Left lobe of liver (tissue), 2 donors: ENCODE measurements around the gene CATSPERD. TPM values are rescaled to one million over a fixed set of nuclear protein-coding genes. Genes with fewer than 3 reads are reported as not detected.

ENCODE experiments used
- ATAC-seq: fragments of 200-7000 bp; cut with Tn5 transposase; one replicate; pipeline ENCODE4 v1.9.1; 2020; ENCODE audit warnings: mild to moderate bottlenecking, moderate library complexity
- DNase-seq: peaks from one replicate; pipeline ENCODE4 v3.0.0-alpha.2; 2020; ENCODE audit warnings: low spot score
- total RNA-seq: library from RNA; stranded (reverse); gene quantifications from one replicate; pipeline ENCODE4 v1.2.1, GENCODE V29; 2021
- donor health status: DM: no; HTN: no; CAD: no; lungs with moderate emphysema.
- donor health status: DM: no; HTN: yes; CAD: no.

CATSPERD gene
- total RNA-seq, 1 donor from 2014 or later: not detected

DNA sequence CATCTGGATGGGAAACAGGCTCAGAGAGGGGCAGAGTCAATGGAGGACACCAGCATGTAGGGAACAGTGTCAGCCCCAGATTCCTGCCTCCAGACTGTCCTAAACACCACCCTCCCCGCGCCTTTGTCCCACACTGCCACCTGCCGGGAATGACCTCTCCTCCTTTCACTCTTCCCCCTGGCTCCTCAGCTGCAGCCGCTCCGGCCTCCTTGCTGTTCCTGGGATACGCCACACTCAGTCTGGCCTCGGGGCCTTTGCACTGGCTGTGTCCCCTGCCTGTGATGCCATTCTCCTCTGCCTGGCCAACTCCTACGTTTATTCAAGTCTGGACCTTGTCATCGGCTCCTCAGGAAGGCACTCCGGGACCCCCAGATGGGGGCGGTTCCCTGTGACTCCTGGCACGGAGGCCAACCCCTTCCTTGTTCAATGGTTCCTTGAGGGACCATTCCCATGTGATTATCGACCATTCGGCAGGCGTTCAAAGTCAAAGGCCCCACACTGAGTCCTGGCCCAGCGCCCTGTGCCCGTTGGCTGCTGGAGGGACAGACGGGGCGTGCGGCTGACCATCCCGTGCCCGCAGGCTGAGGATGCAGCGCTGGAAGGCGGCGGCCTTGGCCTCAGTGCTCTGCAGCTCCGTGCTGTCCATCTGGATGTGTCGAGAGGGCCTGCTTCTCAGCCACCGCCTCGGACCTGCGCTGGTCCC lies 103.3 kb downstream of the CATSPERD start:
- DNase-seq (no peak), ATAC-seq (peak; percentile 37)

DNA sequence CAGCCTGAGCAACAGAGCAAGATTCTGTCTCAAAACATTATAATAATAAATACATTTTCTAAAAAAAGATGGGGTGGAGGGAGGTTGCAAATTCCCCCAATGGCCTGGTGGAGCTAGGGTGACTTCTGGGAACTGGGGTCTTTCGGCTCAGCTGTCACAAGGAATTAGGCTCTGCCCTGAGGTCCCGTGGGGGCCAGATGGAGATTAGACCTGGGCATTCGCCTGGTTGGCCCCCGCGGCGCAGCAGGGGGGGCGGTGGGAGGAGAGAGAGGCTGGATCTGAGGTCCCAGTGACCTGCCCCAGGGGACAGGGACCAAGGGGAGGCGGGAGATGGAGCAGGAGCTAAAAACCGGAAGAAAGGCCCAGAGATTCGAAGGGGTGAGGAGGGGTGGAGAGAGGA lies 104.3 kb downstream of the CATSPERD start:
- ATAC-seq (no peak), DNase-seq (no peak)

DNA sequence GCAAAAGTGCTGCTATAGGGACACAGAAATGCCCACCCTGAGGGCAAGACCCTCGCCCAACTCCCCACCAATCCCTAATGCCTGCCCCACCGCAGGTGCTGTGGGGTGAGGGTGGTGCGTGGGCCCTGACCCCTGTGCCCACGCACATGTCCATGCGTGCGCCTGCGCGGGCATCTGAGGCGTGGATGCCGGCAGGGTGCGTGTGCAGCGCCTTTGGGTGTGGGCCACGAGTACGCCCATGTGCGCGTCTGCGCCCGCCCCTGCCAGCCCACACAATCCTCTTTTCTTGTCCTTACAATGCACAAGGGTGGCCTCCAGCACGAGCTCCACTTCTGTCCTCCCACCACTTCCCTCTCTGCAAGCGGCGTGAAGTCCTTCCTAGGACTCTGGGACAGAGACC lies 104.7 kb downstream of the CATSPERD start:
- ATAC-seq (no peak), DNase-seq (no peak)

DNA sequence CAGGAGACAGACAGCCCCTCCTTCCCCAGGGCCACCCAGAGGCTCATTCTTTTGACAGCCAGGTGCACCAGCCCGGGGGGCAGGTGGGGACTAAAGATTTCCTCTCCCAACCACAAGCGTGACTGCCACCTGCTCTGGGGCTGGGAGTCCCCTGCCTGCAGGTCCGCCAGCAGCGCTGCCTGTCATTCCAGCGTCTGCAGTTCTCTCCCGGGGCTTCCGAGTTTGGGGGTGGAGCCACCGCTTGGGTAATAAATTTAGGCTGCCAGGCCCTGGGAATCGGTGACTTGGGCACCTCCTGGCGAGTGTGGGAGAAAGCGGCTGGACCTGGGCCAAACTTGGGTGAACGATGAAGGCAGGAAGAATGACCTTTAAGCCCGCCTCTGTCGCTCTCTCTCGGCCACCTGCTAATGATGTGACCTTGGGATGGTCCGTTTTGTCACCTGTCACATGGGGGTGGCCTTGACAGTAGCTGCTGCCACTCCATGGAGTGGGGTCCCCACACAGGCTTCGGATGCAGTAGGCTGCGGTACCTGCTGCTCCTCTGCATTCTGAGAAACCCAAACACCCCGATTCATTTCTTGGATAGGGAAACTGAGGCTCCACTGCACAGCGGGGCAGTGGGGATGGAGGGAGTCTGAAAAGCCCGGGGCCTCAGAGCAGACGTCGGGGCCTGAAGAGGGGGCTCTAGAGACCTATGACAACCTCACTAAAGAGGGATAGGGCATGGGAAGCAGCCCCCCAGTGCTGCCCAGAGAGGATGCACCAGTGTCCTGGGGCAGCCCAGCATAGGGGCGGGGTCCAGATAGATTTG lies 106.3 kb downstream of the CATSPERD start:
- DNase-seq: peak; percentile 94
- ATAC-seq: peak; percentile 52

DNA sequence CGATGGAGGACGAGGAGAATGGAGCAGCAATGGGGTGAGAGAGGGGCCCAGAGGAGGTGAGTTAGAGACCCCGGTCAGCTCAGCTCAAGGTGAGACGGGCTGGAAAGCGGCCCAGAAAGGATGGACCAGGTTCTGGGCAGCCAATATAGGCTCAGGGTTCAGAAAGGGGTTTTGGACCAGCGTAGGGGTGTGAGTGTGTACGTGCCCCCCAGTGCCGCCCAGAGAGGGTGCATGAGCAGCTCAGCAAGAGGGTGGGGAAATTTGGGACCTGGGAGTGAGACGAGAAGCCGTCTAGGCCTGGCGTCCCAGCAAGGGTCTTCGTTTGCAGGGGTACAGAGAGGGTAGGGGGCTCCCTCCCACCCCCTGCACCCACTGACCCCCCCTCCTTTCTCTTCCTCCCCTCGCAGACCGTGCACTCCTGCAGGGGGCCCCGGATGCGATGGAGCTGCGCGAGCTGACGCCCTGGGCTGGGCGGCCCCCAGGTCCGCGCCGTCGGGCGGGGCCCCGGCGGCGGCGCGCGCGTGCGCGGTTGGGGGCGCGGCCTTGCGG lies 107.0 kb downstream of the CATSPERD start:
- ATAC-seq (no peak), DNase-seq (no peak)

DNA sequence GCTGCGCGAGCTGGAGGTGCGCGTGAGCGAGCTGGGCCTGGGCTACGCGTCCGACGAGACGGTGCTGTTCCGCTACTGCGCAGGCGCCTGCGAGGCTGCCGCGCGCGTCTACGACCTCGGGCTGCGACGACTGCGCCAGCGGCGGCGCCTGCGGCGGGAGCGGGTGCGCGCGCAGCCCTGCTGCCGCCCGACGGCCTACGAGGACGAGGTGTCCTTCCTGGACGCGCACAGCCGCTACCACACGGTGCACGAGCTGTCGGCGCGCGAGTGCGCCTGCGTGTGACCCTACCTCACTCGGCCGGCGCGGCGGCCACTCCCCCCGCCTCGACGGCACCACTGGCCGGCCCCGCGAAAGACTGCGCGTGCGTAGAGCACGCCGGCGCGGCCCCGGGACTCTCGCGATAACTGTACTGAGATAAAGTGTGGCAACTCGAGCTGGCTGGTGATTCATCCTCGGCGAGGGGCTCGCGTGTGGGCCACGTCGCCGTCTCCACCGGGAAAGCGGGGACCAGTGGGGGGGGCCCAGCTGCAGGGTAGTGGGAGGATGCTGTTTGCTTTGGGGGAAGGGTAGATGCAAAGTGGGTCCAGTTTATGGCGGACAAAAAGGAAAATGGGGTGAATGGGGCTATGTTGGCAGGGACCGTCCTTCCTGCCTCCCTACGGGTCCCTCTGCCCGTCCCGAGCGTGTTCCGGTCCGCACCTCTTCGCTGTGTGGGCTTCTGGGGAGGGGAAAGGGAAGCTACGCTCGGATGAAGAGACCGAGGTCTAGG lies 107.6 kb downstream of the CATSPERD start:
- ATAC-seq: peak; percentile 73
- DNase-seq: peak; percentile 96

Other genes starting within 250 kb of the CATSPERD start
- not detected for gene TINCR, start 152.7 kb upstream of the CATSPERD start, total RNA-seq
- 49.4 TPM for gene SAFB2, start 97.9 kb upstream of the CATSPERD start, total RNA-seq
- 48.6 TPM for gene SAFB, start 97.6 kb upstream of the CATSPERD start, total RNA-seq
- 38.4 TPM for gene MICOS13, start 40.1 kb upstream of the CATSPERD start, total RNA-seq
- 4.1 TPM for gene HSD11B1L, start 39.6 kb upstream of the CATSPERD start, total RNA-seq
- gene RPL36, start 30.3 kb upstream of the CATSPERD start, total RNA-seq: 241 TPM
- 68.7 TPM for gene LONP1, start 491 bp upstream of the CATSPERD start, total RNA-seq
- 3.0 TPM for gene PRR22, start 64.1 kb downstream of the CATSPERD start, total RNA-seq
- gene DUS3L, start 70.5 kb downstream of the CATSPERD start, total RNA-seq: 18.8 TPM
- 16.7 TPM for gene NRTN, start 84.4 kb downstream of the CATSPERD start, total RNA-seq
- gene FUT6, start 119.1 kb downstream of the CATSPERD start, total RNA-seq: 3.0 TPM
- gene FUT3, start 130.8 kb downstream of the CATSPERD start, total RNA-seq: 0.93 TPM
- 0.40 TPM for gene FUT5, start 149.9 kb downstream of the CATSPERD start, total RNA-seq
- 164 TPM for gene NDUFA11, start 183.2 kb downstream of the CATSPERD start, total RNA-seq
- gene VMAC, start 184.2 kb downstream of the CATSPERD start, total RNA-seq: 3.9 TPM
- 11.5 TPM for gene CAPS, start 193.6 kb downstream of the CATSPERD start, total RNA-seq